T-cell (primary cell): ENCODE results near the gene LMOD3. TPM values are rescaled to one million over a fixed set of nuclear protein-coding genes. Genes with fewer than 3 reads are reported as not detected.

ENCODE experiments used
- ATAC-seq, 4 experiments: fragments of 200-7000 bp in 3 of 4; fragments of 150-1000 bp in 1 of 4; cut with Tn5 transposase; replicated peaks in 1 of 4; 1 replicate in 3 of 4; 2 replicates in 1 of 4; pipeline ENCODE4 v1.10.0; 2021; ENCODE audit warnings: moderate library complexity in 3 of 4, mild to moderate bottlenecking in 2 of 4, moderate number of reproducible peaks in 1 of 4
- CTCF ChIA-PET, 2 donors: fragments of 300-600 bp; sonication (Branson Sonifier 250); formaldehyde crosslinking; loops; one replicate each; lab custom pipeline; 2022; ENCODE audit warnings: antibody characterized with exemption in 2 of 2; lab: Charles Lee
- POLR2A ChIA-PET, 2 donors: fragments of 300-600 bp; sonication (Branson Sonifier 250); formaldehyde crosslinking; loops; one replicate each; lab custom pipeline; 2022; ENCODE audit warnings: antibody characterized with exemption in 2 of 2; lab: Charles Lee
- DNase-seq, 35 experiments: peaks; one replicate each; pipeline versions ENCODE4 v3.0.0 to v3.0.0-alpha.2; 2013 to 2023
- H3K27ac ChIP-seq: one replicate; pipeline ENCODE4 v1.5.1; 2013; ENCODE audit warnings: low read length
- H3K27me3 ChIP-seq, 2 experiments: replicated peaks in 1 of 2; 1 replicate in 1 of 2; 2 replicates in 1 of 2; pipeline versions ENCODE4 v1.6.1 to v1.7.0; 2013; ENCODE audit warnings: low read length in 1 of 2, mixed read lengths in 1 of 2; ENCODE audit not compliant: control insufficient read depth in 2 of 2, insufficient read depth in 2 of 2; ENCODE audit errors: extremely low read depth in 1 of 2
- H3K36me3 ChIP-seq, 2 donors: 1 replicate in 1 of 2; 2 replicates in 1 of 2; pipeline versions ENCODE4 v1.6.1 to v1.7.0; 2013; ENCODE audit warnings: low read length in 1 of 2; ENCODE audit not compliant: control insufficient read depth in 2 of 2, insufficient read depth in 1 of 2; ENCODE audit errors: extremely low read depth in 1 of 2
- H3K4me1 ChIP-seq, 2 experiments: 1 replicate in 1 of 2; 2 replicates in 1 of 2; pipeline versions ENCODE4 v1.6.1 to v1.7.0; 2013; ENCODE audit warnings: low read length in 2 of 2, mixed read lengths in 1 of 2; ENCODE audit not compliant: insufficient read depth in 2 of 2, control insufficient read depth in 1 of 2; ENCODE audit errors: extremely low read depth in 1 of 2
- H3K4me3 ChIP-seq, 2 donors: 1 replicate in 1 of 2; 2 replicates in 1 of 2; pipeline versions ENCODE4 v1.5.1 to v1.7.0; 2013; ENCODE audit warnings: mild to moderate bottlenecking in 2 of 2, low read length in 1 of 2, moderate library complexity in 1 of 2; ENCODE audit not compliant: control insufficient read depth in 1 of 2; ENCODE audit errors: extremely low read depth in 1 of 2
- H3K9me3 ChIP-seq: 2 replicates; pipeline ENCODE4 v1.7.0; 2013
- H3K27ac Mint-ChIP-seq, 2 donors: one replicate each; pipeline ENCODE4 v1.8.0; 2020 to 2021; ENCODE audit warnings: mild to moderate bottlenecking in 2 of 2, mixed read lengths in 2 of 2
- H3K27me3 Mint-ChIP-seq, 2 donors: one replicate each; pipeline ENCODE4 v1.8.0; 2021 to 2022; ENCODE audit warnings: mixed read lengths in 2 of 2
- H3K36me3 Mint-ChIP-seq: one replicate; pipeline ENCODE4 v1.8.0; 2021; ENCODE audit warnings: mixed read lengths
- H3K4me1 Mint-ChIP-seq, 3 donors: one replicate each; pipeline ENCODE4 v1.8.0; 2020 to 2022; ENCODE audit warnings: mixed read lengths in 3 of 3, mild to moderate bottlenecking in 1 of 3
- H3K4me3 Mint-ChIP-seq, 3 donors: one replicate each; pipeline ENCODE4 v1.8.0; 2020 to 2022; ENCODE audit warnings: mild to moderate bottlenecking in 3 of 3, mixed read lengths in 3 of 3, moderate library complexity in 3 of 3
- H3K9me3 Mint-ChIP-seq, 3 donors: one replicate each; pipeline ENCODE4 v1.8.0; 2020 to 2022; ENCODE audit warnings: mixed read lengths in 3 of 3
- WGBS: methylation state at CpG from one replicate; pipeline ENCODE4 v1.1.5; 2013; ENCODE audit warnings: missing lambda C conversion rate; ENCODE audit not compliant: insufficient coverage; 5-methylcytosine and 5-hydroxymethylcytosine counted together
- total RNA-seq, 35 experiments: library from RNA in 6 of 35; stranded (reverse) in 6 of 35; fragments of 120-200 nt in 1 of 35; gene quantifications; one replicate each; pipeline versions ENCODE4 v1.2.1 to v1.2.4 and lab custom pipeline; 2013 to 2026

The LMOD3 gene
- total RNA-seq, 5 donors from 2014 or later (not counting 1 experiment from before 2014, with no cell fraction given), result not detected

GRCh38 chr3:69090021-69090420, 32.4 kb downstream of the LMOD3 start:
- ATAC-seq, result no peak
- peak overlapping the region; percentile 47 to 90 (median 59) for H3K4me3 Mint-ChIP-seq
- DNase-seq, result no peak
- H3K27me3 ChIP-seq, result no peaks in the 10 kb centered on the region
- CTCF ChIA-PET, result no interaction called here
- H3K4me1 ChIP-seq, result peaks cover 75 to 81% of the 10 kb centered on the region in 2 experiments
- peak overlapping the region; percentile 90 for H3K27ac ChIP-seq
- peaks cover 0 to 14% of the 10 kb centered on the region in 2 donors for H3K36me3 ChIP-seq
- peak overlapping the region; percentile 85 to 97 for H3K27ac Mint-ChIP-seq
- H3K9me3 ChIP-seq, result no peaks in the 10 kb centered on the region
- POLR2A ChIA-PET, result interaction anchor here (0.6 to 1.5 kb wide), 3 partner anchors 9 to 37 kb away, joined by 3 to 8 read pairs (median 4); no protein-coding TSS in a partner anchor
- no peaks in the 10 kb centered on the region for H3K9me3 Mint-ChIP-seq
- H3K4me1 Mint-ChIP-seq, result peaks cover 74 to 82% (median 82%) of the 10 kb centered on the region in 3 donors
- 40% methylated on average over 2 of the region's 3 CpGs for WGBS
- no peaks in the 10 kb centered on the region for H3K27me3 Mint-ChIP-seq
- no peak overlapping the region for H3K4me3 ChIP-seq
- peaks cover 20% of the 10 kb centered on the region for H3K36me3 Mint-ChIP-seq

DNA sequence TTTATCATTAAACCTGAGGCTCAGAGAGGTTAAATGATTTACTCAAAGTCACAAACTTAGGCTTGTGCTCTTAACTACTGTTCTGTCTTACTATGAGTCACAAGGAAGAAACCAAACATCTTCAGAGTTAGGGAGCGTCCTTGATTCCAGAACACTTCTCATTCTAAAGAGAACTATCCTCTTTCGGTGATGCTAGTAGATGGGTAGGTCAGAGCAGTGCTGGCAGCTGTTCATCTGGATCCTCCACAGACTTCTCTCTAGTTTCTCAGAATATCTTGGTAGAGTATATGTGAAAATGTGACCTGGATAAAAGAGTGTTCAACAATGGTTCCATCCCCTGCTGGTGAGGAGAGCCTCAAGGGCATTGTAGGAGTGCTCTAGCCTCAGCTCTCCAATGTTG, 34.3 kb downstream of the LMOD3 start:
- no peaks in the 10 kb centered on the region for H3K27me3 Mint-ChIP-seq
- Histone ChIP-seq H3K27ac (peak overlapping the region; percentile 90), H3K27me3 (no peaks in the 10 kb centered on the region), H3K36me3 (peaks cover 0 to 9% of the 10 kb centered on the region in 2 donors), H3K4me1 (peaks cover 71 to 72% of the 10 kb centered on the region in 2 experiments), H3K4me3 (peak overlapping the region; percentile 15 to 85), H3K9me3 (no peaks in the 10 kb centered on the region)
- peaks cover 19% of the 10 kb centered on the region for H3K36me3 Mint-ChIP-seq
- peak overlapping the region; percentile 88 to 97 for H3K27ac Mint-ChIP-seq
- H3K4me1 Mint-ChIP-seq, result peaks cover 72 to 81% (median 79%) of the 10 kb centered on the region in 3 donors
- DNase-seq (no peak), ATAC-seq (no peak)
- CTCF ChIA-PET, result no interaction called here
- H3K9me3 Mint-ChIP-seq, result no peaks in the 10 kb centered on the region
- no CpG with 5 or more reads among the region's 2 CpGs for WGBS
- peak overlapping the region; percentile 75 to 90 (median 87) for H3K4me3 Mint-ChIP-seq
- POLR2A ChIA-PET, result interaction anchor here in 1 of 2 donors (0.5 kb wide), 1 partner anchor 11 kb away, joined by 5 read pairs; no protein-coding TSS in a partner anchor

GRCh38 chr3:69087030-69087791, 35.2 kb downstream of the LMOD3 start:
- ChIA-PET POLR2A (interaction anchor here in 1 of 2 donors (0.5 to 0.6 kb wide), 2 partner anchors 12 to 113 kb away, joined by 5 read pairs; no protein-coding TSS in a partner anchor), CTCF (interaction anchor here (0.6 to 1.6 kb wide), 2 partner anchors 30 to 35 kb away, joined by 3 to 4 read pairs; partner anchors contain the start of gene TMF1 (in 1 of the 2))
- ATAC-seq, result no peak
- peaks cover 19% of the 10 kb centered on the region for H3K36me3 Mint-ChIP-seq
- H3K4me1 ChIP-seq, result peaks cover 69 to 70% of the 10 kb centered on the region in 2 experiments
- no peaks in the 10 kb centered on the region for H3K9me3 Mint-ChIP-seq
- no peak for DNase-seq
- peaks cover 73 to 81% (median 81%) of the 10 kb centered on the region in 3 donors for H3K4me1 Mint-ChIP-seq
- H3K27me3 ChIP-seq, result no peaks in the 10 kb centered on the region
- H3K27ac Mint-ChIP-seq, result peak overlapping the region; percentile 75 to 83
- H3K4me3 ChIP-seq, result peak overlapping the region; percentile 85 to 100
- no CpG with 5 or more reads among the region's 3 CpGs for WGBS
- H3K27me3 Mint-ChIP-seq, result no peaks in the 10 kb centered on the region
- H3K4me3 Mint-ChIP-seq, result peak overlapping the region; percentile 73 to 90 (median 87)
- H3K9me3 ChIP-seq, result no peaks in the 10 kb centered on the region
- H3K36me3 ChIP-seq, result peaks cover 0 to 9% of the 10 kb centered on the region in 2 donors
- H3K27ac ChIP-seq, result peak overlapping the region; percentile 90

DNA sequence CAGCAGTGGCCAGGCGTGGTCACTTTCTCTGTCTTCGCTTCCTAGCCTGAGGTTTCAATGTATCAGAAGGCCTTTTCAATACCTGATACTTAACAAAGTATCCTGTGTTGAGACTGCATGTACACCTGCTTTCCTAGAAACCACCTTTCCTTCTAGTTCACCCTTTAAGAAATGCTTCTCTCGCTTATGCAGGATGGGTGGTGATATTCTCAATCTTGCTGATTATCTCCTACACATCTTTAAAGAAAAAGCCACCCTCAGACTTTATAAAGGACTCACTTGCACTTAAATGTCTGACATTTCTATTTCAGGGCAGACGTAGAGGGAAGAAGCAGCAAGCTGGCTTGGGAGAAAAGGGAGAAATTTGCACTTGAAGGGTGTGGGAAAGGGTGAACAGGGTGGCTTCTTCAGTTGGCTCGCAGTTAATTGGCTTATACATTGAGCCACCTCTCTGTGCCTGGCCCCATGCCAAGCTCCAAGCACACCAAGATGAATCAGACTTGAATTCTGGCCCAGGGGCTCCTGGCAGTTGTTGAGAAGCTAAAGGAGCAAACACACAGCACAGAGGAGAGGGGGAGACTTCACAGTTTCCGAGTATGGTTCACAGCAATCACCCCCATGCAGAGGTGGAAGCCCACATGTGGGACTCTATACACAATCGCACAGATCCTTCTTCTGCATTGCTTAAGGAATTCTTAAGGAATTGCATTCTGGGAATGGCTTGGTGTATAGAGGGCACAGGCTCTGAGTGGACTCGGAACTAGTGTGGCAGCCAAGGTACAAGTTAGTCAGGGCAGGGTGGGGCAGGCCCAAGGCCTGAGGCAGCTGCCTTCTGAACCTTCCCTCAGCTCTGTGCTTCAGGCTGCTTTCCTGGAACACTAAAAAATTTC, 36.3 kb downstream of the LMOD3 start:
- Mint-ChIP-seq H3K9me3 (no peaks in the 10 kb centered on the region), H3K36me3 (peaks cover 15% of the 10 kb centered on the region), H3K27ac (peak overlapping the region; percentile 98 to 99), H3K27me3 (no peaks in the 10 kb centered on the region), H3K4me3 (peak overlapping the region; percentile 87 to 95 (median 90)), H3K4me1 (peaks cover 75 to 81% (median 81%) of the 10 kb centered on the region in 3 donors)
- Histone ChIP-seq H3K27me3 (no peaks in the 10 kb centered on the region), H3K9me3 (no peaks in the 10 kb centered on the region), H3K27ac (peak overlapping the region; percentile 90), H3K36me3 (peaks cover 0 to 8% of the 10 kb centered on the region in 2 donors), H3K4me1 (peaks cover 67 to 71% of the 10 kb centered on the region in 2 experiments), H3K4me3 (peak overlapping the region; percentile 85 to 100)
- ChIA-PET POLR2A (interaction anchor here (0.6 to 0.9 kb wide), 7 partner anchors 7 to 83 kb away, joined by 3 to 8 read pairs (median 6); no protein-coding TSS in a partner anchor), CTCF (interaction anchor here in 1 of 2 donors (0.6 to 1.6 kb wide), 2 partner anchors 8 to 34 kb away, joined by 3 to 4 read pairs; partner anchors contain the start of gene TMF1)
- DNase-seq (peak in 24 of 35 experiments; percentile 9 to 77 (median 34)), ATAC-seq (peak in 3 of 4 experiments; percentile 5 to 12 (median 11))
- WGBS, result 0% methylated on average over 3 of the region's 8 CpGs

DNA sequence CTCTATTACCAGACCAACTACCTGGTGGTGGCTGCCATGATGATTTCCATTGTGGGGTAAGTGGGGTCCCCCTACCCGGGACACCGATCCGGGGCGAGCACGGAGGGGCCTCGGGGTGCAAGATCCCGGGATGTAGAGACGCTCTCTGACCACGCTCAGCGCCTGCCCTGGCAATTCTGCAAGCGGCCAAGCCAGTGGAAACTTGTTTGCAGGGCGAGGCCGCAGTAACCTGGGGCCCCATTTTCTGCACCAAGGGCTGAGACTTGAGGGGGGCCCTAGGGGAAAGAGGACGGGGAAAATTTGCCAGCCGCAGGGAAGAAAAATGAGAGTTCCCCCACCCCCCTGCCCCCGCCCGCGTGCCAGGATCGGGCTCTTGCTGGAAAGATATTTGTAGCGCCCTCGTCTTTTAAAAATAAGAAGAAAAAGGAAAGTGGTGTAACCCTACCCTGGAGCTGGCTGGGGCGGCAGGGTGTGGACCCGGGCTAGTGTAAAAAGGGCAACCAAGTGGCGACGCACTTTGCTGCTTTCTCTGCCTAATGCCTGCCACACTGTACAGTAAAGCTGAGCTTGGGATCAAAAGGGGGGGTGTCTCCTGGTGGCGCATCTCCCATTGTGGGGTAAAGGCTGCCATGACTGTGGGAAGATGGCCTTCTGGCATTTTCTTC, 37.1 kb downstream of the LMOD3 start:
- Mint-ChIP-seq H3K9me3 (no peaks in the 10 kb centered on the region), H3K27me3 (no peaks in the 10 kb centered on the region), H3K4me3 (peak overlapping the region; percentile 87 to 95 (median 90)), H3K4me1 (peaks cover 76 to 82% (median 80%) of the 10 kb centered on the region in 3 donors), H3K36me3 (peaks cover 12% of the 10 kb centered on the region), H3K27ac (peak overlapping the region; percentile 98 to 99)
- ChIA-PET CTCF (interaction anchor here in 1 of 2 donors (0.8 to 1.3 kb wide), 4 partner anchors 10 to 33 kb away, joined by 3 to 5 read pairs (median 4); partner anchors contain the start of gene TMF1), POLR2A (interaction anchor here (0.6 to 2.1 kb wide), 5 partner anchors 8 to 33 kb away, joined by 3 to 11 read pairs (median 6); partner anchors contain the start of gene TMF1 (in 1 of the 2))
- ATAC-seq, result peak in 3 of 4 experiments; percentile 1 to 16 (median 2)
- peak overlapping the region; percentile 90 for H3K27ac ChIP-seq
- no peaks in the 10 kb centered on the region for H3K9me3 ChIP-seq
- peak in 6 of 35 experiments; percentile 15 to 38 (median 16) for DNase-seq
- no peaks in the 10 kb centered on the region for H3K36me3 ChIP-seq
- H3K4me1 ChIP-seq, result peaks cover 63 to 72% of the 10 kb centered on the region in 2 experiments
- no peaks in the 10 kb centered on the region for H3K27me3 ChIP-seq
- peak overlapping the region; percentile 85 to 100 for H3K4me3 ChIP-seq
- under 1% methylated on average over 19 of the region's 26 CpGs for WGBS
